HepG2 (cell line): ENCODE measurements around the gene ZNF444. TPM values are rescaled to one million over a fixed set of nuclear protein-coding genes. Genes with fewer than 3 reads are reported as not detected.

Experiments
- ETV5 ChIP-seq: IDR thresholded peaks from 2 replicates; pipeline ENCODE4 v1.6.1; 2018; ENCODE audit warnings: missing biosample characterization, missing genetic modification reagents, inconsistent platforms, borderline replicate concordance
- HMG20B ChIP-seq: conservative IDR thresholded peaks from 2 replicates; pipeline ENCODE4 v1.6.1; 2016; ENCODE audit warnings: missing genetic modification reagents, missing compliant biosample characterization
- HNF4G ChIP-seq, 2 experiments: sonication (generic) in 1 of 2; formaldehyde crosslinking in 1 of 2; IDR thresholded peaks; 2 replicates each; pipeline versions ENCODE4 v1.4.0 to v1.6.1; 2011 to 2020; ENCODE audit warnings: borderline replicate concordance in 2 of 2, low read depth in 2 of 2, mild to moderate bottlenecking in 2 of 2, low read length in 1 of 2, missing genetic modification reagents in 1 of 2, moderate library complexity in 1 of 2
- MEIS2 ChIP-seq: sonication (generic); formaldehyde crosslinking; IDR thresholded peaks from 2 replicates; pipeline ENCODE4 v1.9.0; 2021; ENCODE audit warnings: mild to moderate bottlenecking, missing genetic modification reagents
- NR0B2 ChIP-seq: sonication (generic); formaldehyde crosslinking; IDR thresholded peaks from 2 replicates; pipeline ENCODE4 v1.4.0; 2020; ENCODE audit warnings: mild to moderate bottlenecking, missing genetic modification reagents
- PHF5A ChIP-seq: IDR thresholded peaks from one replicate; pipeline ENCODE4 v1.6.1; 2018; ENCODE audit warnings: low read depth, missing genetic modification reagents; ENCODE audit not compliant: unreplicated experiment
- RAD21 ChIP-seq: fragments of 450-650 bp; formaldehyde crosslinking; IDR thresholded peaks from 2 replicates; pipeline ENCODE4 v1.5.0; 2020; ENCODE audit warnings: mild to moderate bottlenecking
- SOX13 ChIP-seq, 3 experiments: fragments of 450-650 bp in 1 of 3; sonication (generic) in 1 of 3; formaldehyde crosslinking in 1 of 3; IDR thresholded peaks in 2 of 3; conservative IDR thresholded peaks in 1 of 3; 2 replicates each; pipeline versions ENCODE4 v1.5.0 to v1.6.1; 2016 to 2020; ENCODE audit warnings: antibody characterized with exemption in 1 of 3, mild to moderate bottlenecking in 1 of 3, missing compliant biosample characterization in 1 of 3, missing genetic modification reagents in 1 of 3, moderate library complexity in 1 of 3
- TMF1 ChIP-seq: sonication (generic); formaldehyde crosslinking; IDR thresholded peaks from 2 replicates; pipeline ENCODE4 v1.8.1; 2022; ENCODE audit warnings: low read depth, missing genetic modification reagents
- ZBTB4 ChIP-seq: sonication (generic); formaldehyde crosslinking; IDR thresholded peaks from 2 replicates; pipeline ENCODE4 v1.4.0; 2020; ENCODE audit warnings: missing genetic modification reagents, mild to moderate bottlenecking, borderline replicate concordance
- ZFP41 ChIP-seq: sonication (generic); formaldehyde crosslinking; IDR thresholded peaks from 2 replicates; pipeline ENCODE4 v1.4.0; 2020; ENCODE audit warnings: mild to moderate bottlenecking, missing genetic modification reagents, borderline replicate concordance
- ZNF263 ChIP-seq: sonication (generic); formaldehyde crosslinking; IDR thresholded peaks from 2 replicates; pipeline ENCODE4 v1.4.0; 2020; ENCODE audit warnings: missing genetic modification reagents
- ZNF343 ChIP-seq: sonication (generic); formaldehyde crosslinking; IDR thresholded peaks from 2 replicates; pipeline ENCODE4 v1.4.0; 2020; ENCODE audit warnings: mild to moderate bottlenecking, missing genetic modification reagents
- ZNF510 ChIP-seq: sonication (generic); formaldehyde crosslinking; IDR thresholded peaks from 2 replicates; pipeline ENCODE4 v1.4.0; 2020; ENCODE audit warnings: low read depth, mild to moderate bottlenecking, missing genetic modification reagents
- ZNF614 ChIP-seq: IDR thresholded peaks from 2 replicates; pipeline ENCODE4 v1.6.1; 2018; ENCODE audit warnings: missing biosample characterization, missing genetic modification reagents, inconsistent platforms, borderline replicate concordance
- ZNF616 ChIP-seq: sonication (generic); formaldehyde crosslinking; IDR thresholded peaks from 2 replicates; pipeline ENCODE4 v1.5.0; 2020; ENCODE audit warnings: low read depth, mild to moderate bottlenecking, missing genetic modification reagents
- ZNF629 ChIP-seq: sonication (generic); formaldehyde crosslinking; conservative IDR thresholded peaks from 2 replicates; pipeline ENCODE4 v1.5.0; 2020; ENCODE audit warnings: missing genetic modification reagents
- ZNF724P ChIP-seq: sonication (generic); formaldehyde crosslinking; IDR thresholded peaks from 2 replicates; pipeline ENCODE4 v1.8.0; 2022; ENCODE audit warnings: missing genetic modification reagents, borderline replicate concordance
- ZNF775 ChIP-seq: sonication (generic); formaldehyde crosslinking; IDR thresholded peaks from 2 replicates; pipeline ENCODE4 v1.4.0; 2020; ENCODE audit warnings: missing genetic modification reagents, mild to moderate bottlenecking, moderate library complexity, borderline replicate concordance
- ZNF782 ChIP-seq: sonication (generic); formaldehyde crosslinking; IDR thresholded peaks from 2 replicates; pipeline ENCODE4 v1.4.0; 2020; ENCODE audit warnings: missing genetic modification reagents, mild to moderate bottlenecking, borderline replicate concordance
- polyA plus RNA-seq, 8 experiments: library from polyadenylated mRNA; depleted of rRNA in 3 of 8; stranded (reverse) in 7 of 8; unstranded in 1 of 8; fragments of >200 nt; fragmentation: Illumina TruSeq in 4 of 8; extraction: Trizol in 4 of 8; gene quantifications; 2 replicates each; pipeline versions ENCODE4 v1.2.1 to v1.2.3, GENCODE V29; 2011 to 2016; ENCODE audit warnings: low read depth in 4 of 8, missing spikeins in 1 of 8, mixed read lengths in 1 of 8; ENCODE audit not compliant: insufficient read depth in 1 of 8
- total RNA-seq, 5 experiments: library from RNA; depleted of rRNA; stranded (reverse); fragments of >200 nt; fragmentation: Illumina TruSeq; extraction: Trizol; gene quantifications; 2 replicates each; pipeline ENCODE4 v1.2.3, GENCODE V29; 2016; ENCODE audit warnings: low read depth in 1 of 5
- TF ChIP-seq, protein P1 (sequence below): sonication (generic); formaldehyde crosslinking; IDR thresholded peaks from 2 replicates; pipeline ENCODE4 v1.4.0; 2020; ENCODE audit warnings: mild to moderate bottlenecking, missing genetic modification reagents
- TF ChIP-seq, protein P2 (sequence below): IDR thresholded peaks from 2 replicates; pipeline ENCODE4 v1.6.1; 2016; ENCODE audit warnings: low read depth, borderline replicate concordance

ZNF444 gene
- total and polyA plus RNA-seq, 2 of the 13 experiments (the other 11 are each of a cell fraction or from before 2014, with no cell fraction given) = 27.4 to 30.3 TPM

GRCh38 chr19:56110515-56111448 is 30.3 kb upstream of the ZNF444 start (continued):
- TF ChIP-seq ZNF614 (CRISPR knock-in tag) (peak; percentile 73; the same call in 1 of the 2 replicates), ZNF629 (CRISPR knock-in tag) (no peak), ZNF263 (peak; percentile 37; the same call in 1 of the 2 replicates), HNF4G (IDR thresholded peaks at IDR 0.05; ENCODE audit: borderline replicate concordance, low read depth, low read length) (peak; percentile 82), HNF4G (CRISPR knock-in tag; IDR thresholded peaks at IDR 0.05; ENCODE audit: borderline replicate concordance, low read depth) (no peak), ETV5 (CRISPR knock-in tag) (peak; percentile 90), RAD21 (CRISPR knock-in tag) (peak; percentile 37; the same call in 1 of the 2 replicates), PHF5A (CRISPR knock-in tag) (no peak), SOX13 (IDR thresholded peaks at IDR 0.05) (no peak), SOX13 (CRISPR knock-in tag; conservative IDR thresholded peaks at IDR 0.05 in 1 of 2, IDR thresholded peaks at IDR 0.05 in 1 of 2) (peak in 1 of 2 experiments; percentile 71; a peak in 2 of 4 replicates), ZNF343 (CRISPR knock-in tag) (0 out of 2 replicates have a peak, but pooled peaks have one; percentile 45), ZBTB4 (no peak), ZNF616 (CRISPR knock-in tag) (no peak), ZFP41 (no peak), MEIS2 (peak; percentile 18; the same call in 1 of the 2 replicates), ZNF510 (CRISPR knock-in tag) (no peak), ZNF782 (CRISPR knock-in tag) (no peak), HMG20B (CRISPR knock-in tag) (no peak), ZNF724P (CRISPR knock-in tag) (no peak), NR0B2 (CRISPR knock-in tag) (no peak), ZNF775 (CRISPR knock-in tag) (no peak), TMF1 (no peak)
- TF ChIP-seq, protein P1, sequence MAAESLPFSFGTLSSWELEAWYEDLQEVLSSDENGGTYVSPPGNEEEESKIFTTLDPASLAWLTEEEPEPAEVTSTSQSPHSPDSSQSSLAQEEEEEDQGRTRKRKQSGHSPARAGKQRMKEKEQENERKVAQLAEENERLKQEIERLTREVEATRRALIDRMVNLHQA (CRISPR knock-in tag) = no peak
- TF ChIP-seq, protein P2, sequence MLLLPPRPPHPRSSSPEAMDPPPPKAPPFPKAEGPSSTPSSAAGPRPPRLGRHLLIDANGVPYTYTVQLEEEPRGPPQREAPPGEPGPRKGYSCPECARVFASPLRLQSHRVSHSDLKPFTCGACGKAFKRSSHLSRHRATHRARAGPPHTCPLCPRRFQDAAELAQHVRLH (CRISPR knock-in tag) = no peak
